ENCODE data around the gene BRSK2.

- no peak for TF ChIP-seq CTCF (IDR thresholded peaks at IDR 0.05; ENCODE audit: low read length)
- no peak for TF ChIP-seq EZH2phosphoT487 (IDR thresholded peaks at IDR 0.05; ENCODE audit: low read length)
- TF ChIP-seq EZH2 (optimal IDR thresholded peaks at IDR 0.05; ENCODE audit: low read depth, low read length): no peak
Observed at GRCh38 chr11:1508986-1509385, 119.3 kb downstream of the BRSK2 start.
